Suprapubic skin (tissue), 4 donors: ENCODE measurements around the gene TMEM135. TPM values are rescaled to one million over a fixed set of nuclear protein-coding genes. Genes with fewer than 3 reads are reported as not detected.

Source experiments
- DNase-seq, 2 donors: peaks; one replicate each; pipeline ENCODE4 v3.0.0-alpha.2; 2019; ENCODE audit warnings: low spot score in 2 of 2
- H3K27ac ChIP-seq: fragments of 200-600 bp; sonication (generic); one replicate; pipeline ENCODE4 v1.5.1; 2019
- H3K27me3 ChIP-seq: fragments of 200-600 bp; sonication (generic); one replicate; pipeline ENCODE4 v1.5.1; 2019
- H3K36me3 ChIP-seq: fragments of 200-600 bp; sonication (generic); one replicate; pipeline ENCODE4 v1.5.1; 2019
- H3K4me1 ChIP-seq: fragments of 200-600 bp; sonication (generic); one replicate; pipeline ENCODE4 v1.5.1; 2019
- H3K4me3 ChIP-seq: fragments of 200-600 bp; sonication (generic); one replicate; pipeline ENCODE4 v1.5.1; 2019; ENCODE audit warnings: mild to moderate bottlenecking
- H3K9me3 ChIP-seq: fragments of 200-600 bp; sonication (generic); one replicate; pipeline ENCODE4 v1.5.1; 2019
- CTCF ChIP-seq, 2 donors: fragments of 200-600 bp in 1 of 2; fragments of 450-650 bp in 1 of 2; sonication (generic) in 1 of 2; IDR thresholded peaks; one replicate each; pipeline ENCODE4 v1.5.1; 2016 to 2019; ENCODE audit warnings: antibody characterized with exemption in 2 of 2, mild to moderate bottlenecking in 1 of 2, moderate library complexity in 1 of 2
- EP300 ChIP-seq: sonication (generic); formaldehyde crosslinking; IDR thresholded peaks from one replicate; pipeline ENCODE4 v1.6.1; 2017; ENCODE audit warnings: antibody characterized with exemption
- POLR2A ChIP-seq, 2 donors: fragments of 450-650 bp; IDR thresholded peaks; one replicate each; pipeline ENCODE4 v1.6.1; 2017; ENCODE audit warnings: antibody characterized with exemption in 2 of 2, mild to moderate bottlenecking in 2 of 2, moderate library complexity in 2 of 2
- POLR2AphosphoS5 ChIP-seq, 3 donors: sonication (generic); formaldehyde crosslinking; IDR thresholded peaks; one replicate each; pipeline ENCODE4 v1.6.1; 2017; ENCODE audit warnings: antibody characterized with exemption in 3 of 3
- WGBS: methylation state at CpG from one replicate; pipeline ENCODE4 v1.1.5; 2018; 5-methylcytosine and 5-hydroxymethylcytosine counted together
- total RNA-seq, 4 donors: library from RNA; depleted of rRNA; stranded (reverse); fragments of >200 nt; gene quantifications; one replicate each; pipeline ENCODE4 v1.1.0, GENCODE V29; 2016

TMEM135 gene
- total RNA-seq, 4 donors from 2014 or later = 5.8 to 22.3 (median 11.0) TPM

- Histone ChIP-seq H3K36me3 (no peaks in the 10 kb centered on the region), H3K4me3 (no peak overlapping the region), H3K4me1 (no peaks in the 10 kb centered on the region), H3K27me3 (no peaks in the 10 kb centered on the region), H3K9me3 (no peaks in the 10 kb centered on the region), H3K27ac (no peak overlapping the region)
- DNase-seq = no peak
- TF ChIP-seq CTCF (IDR thresholded peaks at IDR 0.05) = no peak
- TF ChIP-seq POLR2AphosphoS5 (IDR thresholded peaks at IDR 0.05) = no peak
- TF ChIP-seq EP300 = no peak
- TF ChIP-seq POLR2A (IDR thresholded peaks at IDR 0.05) = no peak
- WGBS = 38% methylated on average over 5 of the region's 5 CpGs
Measured at GRCh38 chr11:87368858-87369480, 331.2 kb downstream of the TMEM135 start.

DNA sequence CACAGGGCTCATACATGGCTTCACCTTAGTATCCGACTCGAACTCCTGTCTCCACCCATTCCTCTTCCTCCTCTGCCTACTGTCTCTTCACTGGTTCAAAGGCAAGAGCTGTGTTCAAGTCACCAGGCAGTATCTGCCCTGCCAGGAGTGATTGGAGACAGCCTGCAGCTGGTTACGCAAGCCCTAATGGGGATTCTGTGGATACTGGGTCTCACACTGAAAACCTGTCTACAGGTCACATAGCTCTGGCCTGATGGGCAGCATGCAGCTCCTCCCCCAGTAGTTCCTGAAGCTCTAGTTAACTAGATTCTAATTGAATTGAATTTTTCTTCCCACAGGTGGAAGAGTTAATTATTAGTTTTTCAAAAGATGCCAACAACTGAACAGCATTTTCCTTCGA lies 332.2 kb downstream of the TMEM135 start:
- TF ChIP-seq POLR2A (IDR thresholded peaks at IDR 0.05) (no peak), POLR2AphosphoS5 (IDR thresholded peaks at IDR 0.05) (no peak), CTCF (IDR thresholded peaks at IDR 0.05) (no peak), EP300 (no peak)
- Histone ChIP-seq H3K4me1 (no peaks in the 10 kb centered on the region), H3K27ac (no peak overlapping the region), H3K4me3 (no peak overlapping the region), H3K9me3 (no peaks in the 10 kb centered on the region), H3K36me3 (no peaks in the 10 kb centered on the region), H3K27me3 (no peaks in the 10 kb centered on the region)
- DNase-seq = no peak
- 88% methylated on average over 4 of the region's 4 CpGs for whole genome bisulfite sequencing

DNA sequence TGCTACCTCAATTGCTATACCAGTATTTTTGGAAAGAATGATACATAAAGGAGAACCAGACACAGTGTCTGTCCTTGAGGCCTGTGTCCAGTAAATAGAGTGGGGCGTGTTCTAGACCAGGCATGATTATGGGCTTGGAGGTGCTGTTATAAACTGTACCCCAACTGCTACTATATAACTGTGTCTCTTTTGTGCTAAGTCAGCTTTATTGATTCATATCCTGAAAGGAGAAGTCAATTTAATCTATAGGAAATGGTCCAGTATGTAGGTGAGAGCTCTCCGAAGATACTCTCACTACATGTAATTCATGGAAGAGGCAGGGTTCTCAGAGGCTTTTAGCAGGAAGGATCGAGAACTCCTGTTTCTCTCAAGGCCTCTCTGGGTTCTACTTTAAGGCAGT lies 334.3 kb downstream of the TMEM135 start:
- H3K4me3 ChIP-seq = no peak overlapping the region
- no peaks in the 10 kb centered on the region for H3K9me3 ChIP-seq
- H3K36me3 ChIP-seq = no peaks in the 10 kb centered on the region
- 83% methylated on average over 3 of the region's 3 CpGs for WGBS
- H3K4me1 ChIP-seq = no peaks in the 10 kb centered on the region
- no peak for DNase-seq
- H3K27me3 ChIP-seq = no peaks in the 10 kb centered on the region
- no peak overlapping the region for H3K27ac ChIP-seq
- no peak for TF ChIP-seq POLR2AphosphoS5 (IDR thresholded peaks at IDR 0.05)
- no peak for TF ChIP-seq POLR2A (IDR thresholded peaks at IDR 0.05)
- TF ChIP-seq EP300 = no peak

Other genes with a start within 250 kb of the TMEM135 start
- 10 to 100 TPM; 13.0 to 29.1 (median 18.9) TPM for gene PRSS23, start 237.4 kb upstream of the TMEM135 start, total RNA-seq
- gene FZD4, start 82.5 kb upstream of the TMEM135 start, total RNA-seq = 10 to 100 TPM in 3 of 4 donors, 1 to 10 TPM in 1; 9.1 to 25.2 (median 15.5) TPM